Breast epithelium (tissue), 4 donors: ENCODE measurements around the gene GPHN. TPM values are rescaled to one million over a fixed set of nuclear protein-coding genes. Genes with fewer than 3 reads are reported as not detected.

Experiments
- DNase-seq, 2 donors: peaks; one replicate each; pipeline ENCODE4 v3.0.0-alpha.2; 2019; ENCODE audit warnings: low spot score in 2 of 2
- H3K27ac ChIP-seq, 2 donors: fragments of 200-600 bp; sonication (generic) in 1 of 2; one replicate each; pipeline ENCODE4 v1.5.1; 2016 to 2019; ENCODE audit warnings: mild to moderate bottlenecking in 1 of 2
- H3K27me3 ChIP-seq, 2 donors: fragments of 200-600 bp; sonication (generic) in 1 of 2; one replicate each; pipeline versions ENCODE4 v1.5.1 to v1.6.0; 2017 to 2019; ENCODE audit warnings: control low read depth in 1 of 2, mild to moderate bottlenecking in 1 of 2
- H3K36me3 ChIP-seq: fragments of 200-600 bp; one replicate; pipeline ENCODE4 v1.5.1; 2019
- H3K4me1 ChIP-seq, 2 donors: fragments of 200-600 bp; sonication (generic); one replicate each; pipeline ENCODE4 v1.5.1; 2016 to 2019; ENCODE audit warnings: control low read depth in 1 of 2
- H3K4me3 ChIP-seq, 3 donors: fragments of 200-600 bp; sonication (generic); 1 replicate in 2 of 3; 2 replicates in 1 of 3; pipeline ENCODE4 v1.5.1; 2016 to 2019; ENCODE audit warnings: mild to moderate bottlenecking in 3 of 3, moderate library complexity in 2 of 3
- H3K9me3 ChIP-seq, 2 donors: fragments of 200-600 bp; sonication (generic) in 1 of 2; one replicate each; pipeline ENCODE4 v1.5.1; 2016 to 2019; ENCODE audit warnings: control low read depth in 1 of 2
- POLR2A ChIP-seq: fragments of 450-650 bp; IDR thresholded peaks from one replicate; pipeline ENCODE4 v1.6.1; 2016; ENCODE audit warnings: antibody characterized with exemption, mild to moderate bottlenecking, moderate library complexity
- POLR2AphosphoS5 ChIP-seq, 3 donors: sonication (generic); formaldehyde crosslinking; IDR thresholded peaks; one replicate each; pipeline ENCODE4 v1.6.1; 2017; ENCODE audit warnings: antibody characterized with exemption in 3 of 3
- intact Hi-C: fragments of 100-400 bp; cut with DNase I; formaldehyde crosslinking; loops from one replicate; pipeline ENCODE4 v1.15.1; 2023; ENCODE audit warnings: low total_unique reads
- total RNA-seq, 3 donors: library from RNA; depleted of rRNA; stranded (reverse); fragments of >200 nt; gene quantifications; one replicate each; pipeline ENCODE4 v1.1.0, GENCODE V29; 2016
- TF ChIP-seq, protein P1 (sequence below), 3 donors: fragments of 450-650 bp; IDR thresholded peaks; one replicate each; pipeline ENCODE4 v1.5.1; 2016 to 2017; ENCODE audit warnings: antibody characterized with exemption in 3 of 3, mild to moderate bottlenecking in 3 of 3, moderate library complexity in 3 of 3

Gene GPHN
- total RNA-seq, 3 donors from 2014 or later = 20.9 to 39.0 (median 24.9) TPM

DNA sequence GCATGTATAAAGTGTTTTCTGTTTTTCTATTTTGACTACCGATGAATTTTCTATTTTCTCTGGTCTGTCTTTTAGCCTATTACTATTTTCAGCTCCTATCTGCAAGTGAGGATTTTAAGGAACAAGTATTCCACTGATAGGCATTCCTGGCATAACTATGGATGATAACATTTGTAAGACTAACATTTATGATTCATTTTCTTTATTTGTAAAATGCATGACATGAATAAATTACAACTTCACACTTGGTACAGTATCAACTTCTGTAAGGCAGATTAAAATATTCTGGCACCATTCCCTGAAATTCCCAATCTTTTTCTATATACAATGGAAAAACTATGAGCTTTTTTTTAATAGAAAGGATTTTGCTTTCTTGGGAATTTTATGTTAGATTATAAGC, 560.3 kb downstream of the GPHN start:
- Histone ChIP-seq H3K27ac (no peak overlapping the region), H3K36me3 (no peaks in the 10 kb centered on the region), H3K27me3 (no peaks in the 10 kb centered on the region), H3K4me3 (no peak overlapping the region), H3K9me3 (no peaks in the 10 kb centered on the region), H3K4me1 (no peaks in the 10 kb centered on the region)
- intact Hi-C loops = no loop called here
- DNase-seq = no peak
- TF ChIP-seq POLR2A = no peak
- TF ChIP-seq POLR2AphosphoS5 (IDR thresholded peaks at IDR 0.05) = no peak

DNA sequence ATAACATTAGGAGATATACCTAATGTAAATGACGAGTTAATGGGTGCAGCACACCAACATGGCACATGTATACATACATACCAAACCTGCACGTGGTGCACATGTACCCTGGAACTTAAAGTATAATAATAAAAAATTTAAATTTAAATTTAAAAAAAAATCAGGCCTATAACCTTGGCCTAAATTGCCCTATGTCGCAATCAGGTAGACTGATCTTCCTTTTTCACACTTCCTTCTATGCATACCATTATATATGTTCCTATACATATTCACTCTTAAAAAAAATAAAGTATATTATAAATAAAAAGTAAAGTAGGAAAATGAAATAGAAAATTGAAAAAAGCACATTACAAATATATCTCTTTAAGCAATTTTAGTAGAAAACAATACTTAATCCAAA, 563.6 kb downstream of the GPHN start:
- Histone ChIP-seq H3K4me3 (no peak overlapping the region), H3K4me1 (no peaks in the 10 kb centered on the region), H3K27ac (no peak overlapping the region), H3K27me3 (no peaks in the 10 kb centered on the region), H3K36me3 (no peaks in the 10 kb centered on the region), H3K9me3 (no peaks in the 10 kb centered on the region)
- intact Hi-C loops = no loop called here
- no peak for TF ChIP-seq POLR2A
- no peak for TF ChIP-seq POLR2AphosphoS5 (IDR thresholded peaks at IDR 0.05)
- TF ChIP-seq, protein P1, sequence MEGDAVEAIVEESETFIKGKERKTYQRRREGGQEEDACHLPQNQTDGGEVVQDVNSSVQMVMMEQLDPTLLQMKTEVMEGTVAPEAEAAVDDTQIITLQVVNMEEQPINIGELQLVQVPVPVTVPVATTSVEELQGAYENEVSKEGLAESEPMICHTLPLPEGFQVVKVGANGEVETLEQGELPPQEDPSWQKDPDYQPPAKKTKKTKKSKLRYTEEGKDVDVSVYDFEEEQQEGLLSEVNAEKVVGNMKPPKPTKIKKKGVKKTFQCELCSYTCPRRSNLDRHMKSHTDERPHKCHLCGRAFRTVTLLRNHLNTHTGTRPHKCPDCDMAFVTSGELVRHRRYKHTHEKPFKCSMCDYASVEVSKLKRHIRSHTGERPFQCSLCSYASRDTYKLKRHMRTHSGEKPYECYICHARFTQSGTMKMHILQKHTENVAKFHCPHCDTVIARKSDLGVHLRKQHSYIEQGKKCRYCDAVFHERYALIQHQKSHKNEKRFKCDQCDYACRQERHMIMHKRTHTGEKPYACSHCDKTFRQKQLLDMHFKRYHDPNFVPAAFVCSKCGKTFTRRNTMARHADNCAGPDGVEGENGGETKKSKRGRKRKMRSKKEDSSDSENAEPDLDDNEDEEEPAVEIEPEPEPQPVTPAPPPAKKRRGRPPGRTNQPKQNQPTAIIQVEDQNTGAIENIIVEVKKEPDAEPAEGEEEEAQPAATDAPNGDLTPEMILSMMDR (IDR thresholded peaks at IDR 0.05) = no peak
- DNase-seq = no peak

DNA sequence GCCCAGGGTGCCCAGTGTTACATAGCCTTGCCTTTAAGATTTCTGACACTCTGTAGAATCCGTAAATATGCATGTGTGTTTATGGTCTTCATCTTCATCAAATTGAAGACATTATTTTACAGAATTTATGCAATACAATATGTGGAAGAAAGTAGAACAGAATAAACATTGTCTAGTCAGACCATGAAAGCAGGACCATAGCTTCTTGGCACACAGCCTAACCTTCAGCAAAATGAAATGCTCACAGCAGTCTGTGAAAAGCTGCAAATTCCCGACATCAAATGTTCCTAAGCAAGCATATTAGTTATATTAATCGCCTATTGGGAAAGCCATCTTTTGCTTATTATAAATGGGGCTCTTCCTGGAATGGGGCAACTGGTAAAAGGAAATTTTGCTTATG, 570.0 kb downstream of the GPHN start:
- Histone ChIP-seq H3K27ac (no peak overlapping the region), H3K27me3 (no peaks in the 10 kb centered on the region), H3K4me3 (no peak overlapping the region), H3K4me1 (no peaks in the 10 kb centered on the region), H3K36me3 (no peaks in the 10 kb centered on the region), H3K9me3 (peaks cover 0 to 13% of the 10 kb centered on the region in 2 donors)
- intact Hi-C loops = no loop called here
- DNase-seq = no peak
- TF ChIP-seq POLR2A = no peak
- TF ChIP-seq, protein P1 (IDR thresholded peaks at IDR 0.05) = no peak
- no peak for TF ChIP-seq POLR2AphosphoS5 (IDR thresholded peaks at IDR 0.05)

DNA sequence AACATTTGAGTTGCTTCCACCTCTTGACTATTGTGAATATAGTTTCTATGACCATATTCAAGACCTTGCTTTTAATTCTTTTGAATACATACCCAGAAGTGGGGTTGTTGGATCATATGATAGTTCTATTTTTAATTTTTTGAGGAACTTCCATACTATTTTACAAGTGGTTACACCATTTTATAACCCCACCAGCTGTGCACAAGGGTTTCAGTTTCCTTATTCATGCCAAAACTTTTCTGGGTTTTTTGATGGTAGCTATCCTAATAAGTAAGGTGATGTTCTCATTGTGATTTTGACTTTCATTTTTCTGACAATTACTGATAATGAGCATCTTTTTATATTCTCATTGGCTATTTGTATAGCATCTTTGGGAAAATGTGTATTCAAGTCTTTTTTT, 571.9 kb downstream of the GPHN start:
- no peak for DNase-seq
- Histone ChIP-seq H3K36me3 (no peaks in the 10 kb centered on the region), H3K9me3 (peaks cover 0 to 13% of the 10 kb centered on the region in 2 donors), H3K4me3 (no peak overlapping the region), H3K4me1 (no peaks in the 10 kb centered on the region), H3K27ac (no peak overlapping the region), H3K27me3 (no peaks in the 10 kb centered on the region)
- intact Hi-C loops = no loop called here
- TF ChIP-seq POLR2AphosphoS5 (IDR thresholded peaks at IDR 0.05) = no peak

DNA sequence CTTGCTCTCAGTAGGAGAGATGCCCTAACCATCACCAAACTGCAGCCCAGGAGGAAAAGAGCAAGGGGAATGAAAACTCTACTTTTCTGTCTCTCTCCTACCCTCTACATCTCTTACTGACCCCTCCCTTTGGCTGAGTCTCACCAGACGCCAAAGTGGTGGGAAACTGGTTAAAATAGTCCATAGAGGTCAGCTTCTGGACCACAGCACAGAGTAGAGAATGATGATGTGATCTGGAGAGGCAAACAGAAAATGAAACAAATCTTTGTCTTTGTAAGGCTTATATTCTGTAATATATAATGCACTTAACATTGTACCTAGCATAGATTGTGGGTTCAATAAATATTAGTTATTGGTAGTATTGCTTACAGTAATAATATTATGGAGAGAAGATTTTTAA, 600.3 kb downstream of the GPHN start:
- DNase-seq = no peak
- Histone ChIP-seq H3K27ac (no peak overlapping the region), H3K9me3 (peaks cover 0 to 23% of the 10 kb centered on the region in 2 donors), H3K27me3 (no peaks in the 10 kb centered on the region), H3K4me1 (no peaks in the 10 kb centered on the region), H3K4me3 (no peak overlapping the region), H3K36me3 (no peaks in the 10 kb centered on the region)
- intact Hi-C loops = no loop called here
- no peak for TF ChIP-seq POLR2A
- TF ChIP-seq, protein P1 (IDR thresholded peaks at IDR 0.05) = no peak
- no peak for TF ChIP-seq POLR2AphosphoS5 (IDR thresholded peaks at IDR 0.05)

DNA sequence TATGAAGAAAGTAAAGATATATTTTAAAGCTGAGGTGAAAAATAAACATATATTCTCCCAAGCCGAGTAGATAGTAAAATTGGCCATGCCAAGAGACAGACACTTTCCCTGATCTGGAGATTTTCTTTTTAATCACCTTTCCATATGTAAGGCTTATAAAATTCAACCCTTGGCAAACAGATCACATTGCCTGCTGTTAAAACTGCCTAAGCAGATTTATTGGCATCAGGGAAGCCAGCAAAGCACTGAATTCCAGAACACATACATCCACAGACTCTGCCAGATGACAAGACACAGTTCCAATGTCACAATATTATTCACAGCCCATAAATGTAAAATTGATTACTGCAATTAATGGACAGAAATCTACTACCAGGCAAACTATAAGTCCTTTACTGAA, 603.1 kb downstream of the GPHN start:
- Histone ChIP-seq H3K9me3 (peaks cover 0 to 5% of the 10 kb centered on the region in 2 donors), H3K36me3 (no peaks in the 10 kb centered on the region), H3K4me3 (no peak overlapping the region), H3K4me1 (no peaks in the 10 kb centered on the region), H3K27ac (no peak overlapping the region), H3K27me3 (no peaks in the 10 kb centered on the region)
- TF ChIP-seq, protein P1 (IDR thresholded peaks at IDR 0.05) = no peak
- no peak for TF ChIP-seq POLR2A
- no peak for TF ChIP-seq POLR2AphosphoS5 (IDR thresholded peaks at IDR 0.05)
- intact Hi-C loops = no loop called here
- no peak for DNase-seq
